Testis (tissue), 3 donors: ENCODE data around the gene SLC38A5. TPM values are rescaled to one million over a fixed set of nuclear protein-coding genes. Genes with fewer than 3 reads are reported as not detected.

Source experiments
- DNase-seq: peaks from one replicate; pipeline ENCODE4 v3.0.0-alpha.2; 2019
- H3K27ac ChIP-seq, 2 donors: fragments of 200-600 bp; sonication (generic); one replicate each; pipeline ENCODE4 v1.5.1; 2019
- H3K27me3 ChIP-seq: fragments of 200-600 bp; sonication (generic); one replicate; pipeline ENCODE4 v1.5.1; 2019
- H3K36me3 ChIP-seq: fragments of 200-600 bp; sonication (generic); one replicate; pipeline ENCODE4 v1.5.1; 2017; ENCODE audit warnings: low read depth; ENCODE audit errors: missing control alignments
- H3K4me1 ChIP-seq: fragments of 200-600 bp; sonication (generic); one replicate; pipeline ENCODE4 v1.5.1; 2019
- H3K4me3 ChIP-seq, 2 donors: fragments of 200-600 bp; sonication (generic); one replicate each; pipeline ENCODE4 v1.5.1; 2017 to 2019
- H3K9me3 ChIP-seq: fragments of 200-600 bp; sonication (generic); one replicate; pipeline ENCODE4 v1.5.1; 2017
- POLR2A ChIP-seq: fragments of 450-650 bp; IDR thresholded peaks from one replicate; pipeline ENCODE4 v1.6.1; 2017; ENCODE audit warnings: antibody characterized with exemption, mild to moderate bottlenecking, moderate library complexity
- WGBS, 2 donors: methylation state at CpG; one replicate each; pipeline ENCODE4 v1.1.5; 2018; 5-methylcytosine and 5-hydroxymethylcytosine counted together
- intact Hi-C: fragments of 100-400 bp; cut with DNase I; formaldehyde crosslinking; loops from one replicate; pipeline ENCODE4 v1.15.1; 2023; ENCODE audit warnings: low total_unique reads
- polyA plus RNA-seq: library from polyadenylated mRNA; stranded (reverse); fragments of 350-450 nt; fragmentation: Illumina TruSeq; extraction: RNeasy Lipid Tissue Mini Kit (QIAGEN cat#74804); gene quantifications from one replicate; pipeline ENCODE4 v1.2.3, GENCODE V29; 2014; ENCODE audit warnings: low read depth, low replicate concordance; ENCODE audit not compliant: insufficient read depth
- total RNA-seq, 2 donors: library from RNA; depleted of rRNA; stranded (reverse); fragments of >200 nt; gene quantifications; one replicate each; pipeline ENCODE4 v1.2.3, GENCODE V29; 2016
- TF ChIP-seq, protein P1 (sequence below), 3 experiments: fragments of 450-650 bp in 2 of 3; fragments of 200-600 bp in 1 of 3; sonication (generic) in 1 of 3; IDR thresholded peaks; one replicate each; pipeline ENCODE4 v1.5.1; 2016 to 2019; ENCODE audit warnings: antibody characterized with exemption in 3 of 3, mild to moderate bottlenecking in 2 of 3, moderate library complexity in 1 of 3

Gene SLC38A5
- total and polyA plus RNA-seq, 3 donors from 2014 or later = 2.5 to 4.2 (median 3.5) TPM

GRCh38 chrX:48475774-48476577 lies 5.9 kb upstream of the SLC38A5 start, which contains the start of gene FTSJ1:
Gene FTSJ1, plus strand, starts transcription at chrX:48476199. Its CDS starts 1,849 bp downstream, at chrX:48478048.
- WGBS, 2 donors = 0% methylated on average over 15 to 45 of the region's 75 CpGs

DNA sequence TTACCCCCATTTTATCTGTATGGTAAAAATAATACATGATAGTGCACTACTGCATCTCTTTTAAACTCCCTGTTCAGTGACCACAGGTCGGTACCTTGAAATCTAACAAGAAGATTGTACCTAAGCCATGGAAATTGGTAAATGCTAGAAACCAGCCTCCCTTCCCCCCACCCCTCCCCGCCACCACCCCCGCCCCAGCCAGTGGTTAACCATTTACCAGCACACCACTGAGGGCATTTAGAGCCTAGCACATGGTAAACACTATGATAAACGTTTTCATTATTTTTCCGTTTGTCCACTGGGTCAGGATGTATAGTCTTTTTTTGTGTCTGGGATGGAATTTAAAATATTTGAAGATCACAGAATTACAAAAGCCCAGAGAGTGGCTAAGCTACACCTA lies 5.2 kb upstream of the SLC38A5 start:
- Histone ChIP-seq H3K4me3 (peak overlapping the region; percentile 70 to 75), H3K27ac (peak overlapping the region in 1 of 2 donors; percentile 72), H3K9me3 (no peaks in the 10 kb centered on the region), H3K27me3 (no peaks in the 10 kb centered on the region), H3K4me1 (peaks cover 7% of the 10 kb centered on the region), H3K36me3 (no peaks in the 10 kb centered on the region)
- WGBS, 2 donors = 0 to 5% methylated on average over 5 of the region's 5 CpGs
- DNase-seq = no peak
- TF ChIP-seq, protein P1, sequence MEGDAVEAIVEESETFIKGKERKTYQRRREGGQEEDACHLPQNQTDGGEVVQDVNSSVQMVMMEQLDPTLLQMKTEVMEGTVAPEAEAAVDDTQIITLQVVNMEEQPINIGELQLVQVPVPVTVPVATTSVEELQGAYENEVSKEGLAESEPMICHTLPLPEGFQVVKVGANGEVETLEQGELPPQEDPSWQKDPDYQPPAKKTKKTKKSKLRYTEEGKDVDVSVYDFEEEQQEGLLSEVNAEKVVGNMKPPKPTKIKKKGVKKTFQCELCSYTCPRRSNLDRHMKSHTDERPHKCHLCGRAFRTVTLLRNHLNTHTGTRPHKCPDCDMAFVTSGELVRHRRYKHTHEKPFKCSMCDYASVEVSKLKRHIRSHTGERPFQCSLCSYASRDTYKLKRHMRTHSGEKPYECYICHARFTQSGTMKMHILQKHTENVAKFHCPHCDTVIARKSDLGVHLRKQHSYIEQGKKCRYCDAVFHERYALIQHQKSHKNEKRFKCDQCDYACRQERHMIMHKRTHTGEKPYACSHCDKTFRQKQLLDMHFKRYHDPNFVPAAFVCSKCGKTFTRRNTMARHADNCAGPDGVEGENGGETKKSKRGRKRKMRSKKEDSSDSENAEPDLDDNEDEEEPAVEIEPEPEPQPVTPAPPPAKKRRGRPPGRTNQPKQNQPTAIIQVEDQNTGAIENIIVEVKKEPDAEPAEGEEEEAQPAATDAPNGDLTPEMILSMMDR (IDR thresholded peaks at IDR 0.05) = no peak
- TF ChIP-seq POLR2A = no peak
- intact Hi-C loops = no loop called here

More at GRCh38 chrX:48475774-48476577, 5.9 kb upstream of the SLC38A5 start, which contains the start of gene FTSJ1:
- H3K36me3 ChIP-seq = no peaks in the 10 kb centered on the region
- peak within 1 kb of the TSS; percentile 70 to 75 for H3K4me3 ChIP-seq
- peak; percentile 95 for DNase-seq
- H3K27ac ChIP-seq = peak within 1 kb of the TSS; percentile 42 to 72
- H3K27me3 ChIP-seq = no peaks in the 10 kb centered on the region
- H3K9me3 ChIP-seq = no peaks in the 10 kb centered on the region
- TF ChIP-seq POLR2A = no peak
- TF ChIP-seq, protein P1 (IDR thresholded peaks at IDR 0.05) = no peak
- peaks cover 7% of the 10 kb centered on the region for H3K4me1 ChIP-seq
- intact Hi-C loops = no loop called here

DNA sequence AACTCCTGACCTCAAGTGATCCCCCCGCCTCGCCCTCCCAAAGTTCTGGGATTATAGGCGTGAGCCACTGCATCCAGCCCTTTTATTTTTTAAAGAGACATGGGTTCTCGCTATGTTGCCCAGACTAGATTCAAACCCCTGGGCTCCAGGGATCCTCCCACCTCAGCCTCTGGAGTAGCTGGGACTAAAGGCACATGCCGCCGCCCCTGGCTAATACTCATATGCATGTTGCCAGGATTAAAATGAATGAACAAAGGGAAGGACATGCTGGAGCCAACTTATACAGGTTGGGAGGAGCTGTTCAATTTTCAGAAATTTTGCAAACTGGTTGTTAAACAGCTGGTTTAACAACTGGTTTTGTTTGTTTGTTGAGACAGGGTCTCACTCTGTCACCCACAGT lies 4.5 kb upstream of the SLC38A5 start:
- peaks cover 7% of the 10 kb centered on the region for H3K4me1 ChIP-seq
- DNase-seq = no peak
- H3K27ac ChIP-seq = no peak overlapping the region
- H3K9me3 ChIP-seq = no peaks in the 10 kb centered on the region
- no peaks in the 10 kb centered on the region for H3K27me3 ChIP-seq
- no peak for TF ChIP-seq POLR2A
- TF ChIP-seq, protein P1 (IDR thresholded peaks at IDR 0.05) = no peak
- intact Hi-C loops = no loop called here
- H3K4me3 ChIP-seq = no peak overlapping the region
- 59 to 73% methylated on average over 3 to 6 of the region's 6 CpGs for WGBS, 2 donors
- H3K36me3 ChIP-seq = no peaks in the 10 kb centered on the region

DNA sequence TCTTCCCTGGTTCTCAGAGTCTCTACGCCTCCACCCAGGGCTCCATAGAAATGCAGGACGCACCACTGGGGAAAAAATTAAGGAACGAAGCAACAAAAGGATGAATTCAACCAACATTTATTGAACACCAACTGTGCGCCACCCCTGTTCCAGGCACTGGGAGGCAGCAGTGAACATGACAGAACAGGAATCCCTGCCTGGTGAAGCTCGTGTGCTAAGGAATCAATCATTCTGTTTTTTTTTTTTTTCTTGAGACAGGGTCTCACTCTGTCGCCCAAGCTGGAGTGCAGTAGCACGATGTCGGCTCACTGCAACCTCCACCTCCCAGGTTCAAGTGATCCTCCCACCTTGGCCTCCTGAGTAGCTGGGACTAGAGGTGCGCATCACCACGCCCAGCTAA lies 4.1 kb upstream of the SLC38A5 start:
- Histone ChIP-seq H3K4me1 (peaks cover 7% of the 10 kb centered on the region), H3K9me3 (no peaks in the 10 kb centered on the region), H3K27me3 (no peaks in the 10 kb centered on the region), H3K27ac (peak overlapping the region in 1 of 2 donors; percentile 53), H3K4me3 (no peak overlapping the region), H3K36me3 (no peaks in the 10 kb centered on the region)
- TF ChIP-seq, protein P1 (IDR thresholded peaks at IDR 0.05) = no peak
- no peak for TF ChIP-seq POLR2A
- intact Hi-C loops = no loop called here
- WGBS, 2 donors = 10 to 62% methylated on average over 2 to 10 of the region's 10 CpGs
- DNase-seq = no peak

- H3K9me3 ChIP-seq = no peaks in the 10 kb centered on the region
- intact Hi-C loops = no loop called here
- peak overlapping the region in 1 of 2 donors; percentile 53 for H3K27ac ChIP-seq
- TF ChIP-seq POLR2A = no peak
- TF ChIP-seq, protein P1 (IDR thresholded peaks at IDR 0.05) = no peak
- H3K27me3 ChIP-seq = no peaks in the 10 kb centered on the region
- WGBS, 2 donors = 33 to 70% methylated on average over 5 to 7 of the region's 9 CpGs
- DNase-seq = no peak
- H3K4me1 ChIP-seq = peaks cover 7% of the 10 kb centered on the region
- no peaks in the 10 kb centered on the region for H3K36me3 ChIP-seq
- no peak overlapping the region for H3K4me3 ChIP-seq
Measured at GRCh38 chrX:48473704-48473990, 3.6 kb upstream of the SLC38A5 start.
